K562 (cell line): ENCODE data around the gene RHOT1. TPM values are rescaled to one million over a fixed set of nuclear protein-coding genes. Genes with fewer than 3 reads are reported as not detected.

Experiments
- BCL6 ChIP-seq: fragments of 250-450 bp; sonication (Bioruptor Pico); IDR thresholded peaks from 2 replicates; pipeline ENCODE4 v1.4.0; 2020
- CTBP1 ChIP-seq: fragments of 450-650 bp; IDR thresholded peaks from 2 replicates; pipeline ENCODE4 v1.6.1; 2016; ENCODE audit warnings: borderline replicate concordance
- EHMT2 ChIP-seq: fragments of 450-650 bp; IDR thresholded peaks from 2 replicates; pipeline ENCODE4 v1.6.1; 2018; ENCODE audit warnings: antibody characterized with exemption
- EP300 ChIP-seq: IDR thresholded peaks from 2 replicates; pipeline ENCODE4 v1.6.1; 2012; ENCODE audit warnings: low read length, improper control_type of control experiment
- ETV1 ChIP-seq: fragments of 450-650 bp; conservative IDR thresholded peaks from 2 replicates; pipeline ENCODE4 v1.6.1; 2016; ENCODE audit warnings: missing genetic modification characterization, control low read depth, low read depth, missing compliant biosample characterization
- HCFC1 ChIP-seq: IDR thresholded peaks from 2 replicates; pipeline ENCODE4 v1.6.1; 2012; ENCODE audit warnings: low read depth, low read length, improper control_type of control experiment
- HDAC2 ChIP-seq: fragments of 450-650 bp; IDR thresholded peaks from 2 replicates; pipeline ENCODE4 v1.6.1; 2016; ENCODE audit warnings: mild to moderate bottlenecking
- HIVEP1 ChIP-seq: fragments of 250-450 bp; sonication (Bioruptor Pico); IDR thresholded peaks from 2 replicates; pipeline ENCODE4 v1.4.0; 2020; ENCODE audit warnings: mild to moderate bottlenecking
- MEIS2 ChIP-seq: fragments of 450-650 bp; IDR thresholded peaks from 2 replicates; pipeline ENCODE4 v1.6.1; 2014; ENCODE audit warnings: mild to moderate bottlenecking; ENCODE audit not compliant: partially characterized antibody
- NR4A1 ChIP-seq, 2 experiments: fragments of 250-450 bp in 1 of 2; fragments of 450-650 bp in 1 of 2; sonication (Bioruptor Pico) in 1 of 2; IDR thresholded peaks; 2 replicates each; pipeline versions ENCODE4 v1.4.0 to v1.6.1; 2016 to 2020; ENCODE audit warnings: mild to moderate bottlenecking in 2 of 2, missing compliant biosample characterization in 1 of 2, missing genetic modification characterization in 1 of 2, moderate library complexity in 1 of 2
- POLR2G ChIP-seq: fragments of 200-400 bp; formaldehyde crosslinking; IDR thresholded peaks from 2 replicates; pipeline ENCODE4 v1.6.1; 2017; ENCODE audit warnings: low read depth, mild to moderate bottlenecking, antibody characterized with exemption, low read length, moderate library complexity
- RAD21 ChIP-seq, 2 experiments: fragments of 250-450 bp in 1 of 2; fragments of 450-650 bp in 1 of 2; sonication (Bioruptor Pico) in 1 of 2; formaldehyde crosslinking in 1 of 2; IDR thresholded peaks in 1 of 2; conservative IDR thresholded peaks in 1 of 2; 2 replicates each; pipeline versions ENCODE4 v1.4.0 to v1.8.0; 2020 to 2022; ENCODE audit warnings: mild to moderate bottlenecking in 2 of 2, moderate library complexity in 1 of 2
- SMAD4 ChIP-seq: fragments of 250-450 bp; sonication (Bioruptor Pico); conservative IDR thresholded peaks from 2 replicates; pipeline ENCODE4 v1.8.0; 2021; ENCODE audit warnings: inconsistent platforms, mild to moderate bottlenecking, moderate library complexity
- TCF7 ChIP-seq: sonication (generic); IDR thresholded peaks from 2 replicates; pipeline ENCODE4 v1.6.1; 2016; ENCODE audit warnings: antibody characterized with exemption, borderline replicate concordance
- ZNF408 ChIP-seq: fragments of 250-450 bp; sonication (Bioruptor Pico); IDR thresholded peaks from 2 replicates; pipeline ENCODE4 v1.4.0; 2020; ENCODE audit warnings: low read depth, mild to moderate bottlenecking, moderate library complexity
- ZNF449 ChIP-seq: fragments of 250-450 bp; sonication (Bioruptor Pico); IDR thresholded peaks from 2 replicates; pipeline ENCODE4 v1.8.0; 2022; ENCODE audit warnings: moderate library complexity, mild to moderate bottlenecking, inconsistent platforms
- ZNF518B ChIP-seq: fragments of 250-450 bp; sonication (Bioruptor Pico); IDR thresholded peaks from 2 replicates; pipeline ENCODE4 v1.5.0; 2021; ENCODE audit warnings: mild to moderate bottlenecking, moderate library complexity
- ZNF717 ChIP-seq: fragments of 250-450 bp; sonication (Bioruptor Pico); IDR thresholded peaks from 2 replicates; pipeline ENCODE4 v1.5.0; 2021
- polyA plus RNA-seq, 8 experiments: library from polyadenylated mRNA; depleted of rRNA in 4 of 8; stranded (reverse) in 5 of 8; unstranded in 3 of 8; fragments of >200 nt; fragmentation: Nextera tagmentation in 2 of 8; fragmentation: Illumina TruSeq in 1 of 8; extraction: Ambion mirVana in 2 of 8; extraction: Trizol in 1 of 8; gene quantifications; 2 replicates each; pipeline versions ENCODE4 v1.2.1 to v1.2.3, GENCODE V29; 2011 to 2014; ENCODE audit warnings: inconsistent platforms in 1 of 8, missing spikeins in 1 of 8
- total RNA-seq, 7 experiments: library from RNA; depleted of rRNA in 6 of 7; stranded (reverse); fragments of >200 nt in 6 of 7; fragmentation: Illumina TruSeq in 2 of 7; extraction: Trizol in 2 of 7; gene quantifications; 2 replicates each; pipeline versions ENCODE4 v1.2.1 to v1.2.3, GENCODE V29; 2011 to 2021; ENCODE audit warnings: low replicate concordance in 1 of 7
- TF ChIP-seq, protein P1 (sequence below): conservative IDR thresholded peaks from 2 replicates; pipeline ENCODE4 v1.6.1; 2011; ENCODE audit warnings: low read depth, mild to moderate bottlenecking, low read length; ENCODE audit not compliant: control insufficient read depth
- TF ChIP-seq, protein P2 (sequence below): IDR thresholded peaks from 2 replicates; pipeline ENCODE4 v1.6.1; 2011; ENCODE audit warnings: borderline replicate concordance, low read depth, mild to moderate bottlenecking, moderate library complexity, low read length; ENCODE audit not compliant: insufficient read depth, poor library complexity, severe bottlenecking

RHOT1 gene
- total and polyA plus RNA-seq, 9 of the 15 experiments (the other 6 are each of a cell fraction or from before 2014, with no cell fraction given): 23.0 to 101 (median 32.2) TPM

DNA sequence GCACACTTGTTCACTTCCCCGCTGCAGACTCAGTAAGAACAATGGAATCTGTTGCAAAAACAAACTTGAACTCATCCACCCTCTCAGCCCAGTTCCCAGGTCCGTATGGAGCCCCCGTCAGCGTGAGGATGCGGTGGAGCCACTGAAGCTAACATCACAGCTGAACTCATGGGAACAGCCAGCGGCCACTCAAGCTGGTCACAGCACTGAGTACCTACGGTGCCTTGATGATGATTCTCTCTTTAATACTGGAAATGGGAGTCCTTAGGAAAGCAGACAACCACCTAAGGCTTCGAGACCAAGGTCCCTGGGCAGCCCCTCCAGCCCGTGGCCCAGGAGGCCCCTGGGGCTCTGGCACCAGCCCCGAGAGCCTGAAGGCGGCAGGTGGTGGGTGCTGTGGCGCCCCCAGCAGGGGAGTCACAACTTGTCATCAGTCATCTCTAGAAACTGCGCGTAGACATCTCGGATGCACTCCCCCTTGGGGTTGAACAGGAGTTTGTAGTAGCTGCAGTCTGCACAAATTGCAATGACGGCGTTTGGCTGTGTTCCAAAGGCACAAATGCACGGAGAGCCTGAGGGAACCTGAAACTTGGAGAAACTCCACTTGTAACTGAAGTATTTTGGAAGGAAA is 31.0 kb upstream of the RHOT1 start (continued):
- TF ChIP-seq BCL6 (CRISPR knock-in tag) (no peak), RAD21 (CRISPR knock-in tag; conservative IDR thresholded peaks at IDR 0.05 in 1 of 2, IDR thresholded peaks at IDR 0.05 in 1 of 2) (peak; percentile 25 to 49; a peak in 3 of 4 replicates), HIVEP1 (CRISPR knock-in tag) (no peak), ZNF449 (CRISPR knock-in tag) (no peak), MEIS2 (peak; percentile 91), TCF7 (no peak), SMAD4 (CRISPR knock-in tag) (peak; percentile 72), HDAC2 (0 out of 2 replicates have a peak, but pooled peaks have one; percentile 54), NR4A1 (CRISPR knock-in tag; IDR thresholded peaks at IDR 0.05) (no peak), NR4A1 (tag; IDR thresholded peaks at IDR 0.05) (no peak), ZNF408 (CRISPR knock-in tag) (no peak), ETV1 (tag) (no peak), HCFC1 (peak; percentile 49), POLR2G (peak; percentile 56; the same call in 1 of the 2 replicates), EHMT2 (peak; percentile 60; the same call in 1 of the 2 replicates), ZNF717 (CRISPR knock-in tag) (no peak), CTBP1 (peak; percentile 91), EP300 (0 out of 2 replicates have a peak, but pooled peaks have one; percentile 4), ZNF518B (CRISPR knock-in tag) (no peak)
- TF ChIP-seq, protein P1, sequence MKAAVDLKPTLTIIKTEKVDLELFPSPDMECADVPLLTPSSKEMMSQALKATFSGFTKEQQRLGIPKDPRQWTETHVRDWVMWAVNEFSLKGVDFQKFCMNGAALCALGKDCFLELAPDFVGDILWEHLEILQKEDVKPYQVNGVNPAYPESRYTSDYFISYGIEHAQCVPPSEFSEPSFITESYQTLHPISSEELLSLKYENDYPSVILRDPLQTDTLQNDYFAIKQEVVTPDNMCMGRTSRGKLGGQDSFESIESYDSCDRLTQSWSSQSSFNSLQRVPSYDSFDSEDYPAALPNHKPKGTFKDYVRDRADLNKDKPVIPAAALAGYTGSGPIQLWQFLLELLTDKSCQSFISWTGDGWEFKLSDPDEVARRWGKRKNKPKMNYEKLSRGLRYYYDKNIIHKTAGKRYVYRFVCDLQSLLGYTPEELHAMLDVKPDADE: no peak
- TF ChIP-seq, protein P2, sequence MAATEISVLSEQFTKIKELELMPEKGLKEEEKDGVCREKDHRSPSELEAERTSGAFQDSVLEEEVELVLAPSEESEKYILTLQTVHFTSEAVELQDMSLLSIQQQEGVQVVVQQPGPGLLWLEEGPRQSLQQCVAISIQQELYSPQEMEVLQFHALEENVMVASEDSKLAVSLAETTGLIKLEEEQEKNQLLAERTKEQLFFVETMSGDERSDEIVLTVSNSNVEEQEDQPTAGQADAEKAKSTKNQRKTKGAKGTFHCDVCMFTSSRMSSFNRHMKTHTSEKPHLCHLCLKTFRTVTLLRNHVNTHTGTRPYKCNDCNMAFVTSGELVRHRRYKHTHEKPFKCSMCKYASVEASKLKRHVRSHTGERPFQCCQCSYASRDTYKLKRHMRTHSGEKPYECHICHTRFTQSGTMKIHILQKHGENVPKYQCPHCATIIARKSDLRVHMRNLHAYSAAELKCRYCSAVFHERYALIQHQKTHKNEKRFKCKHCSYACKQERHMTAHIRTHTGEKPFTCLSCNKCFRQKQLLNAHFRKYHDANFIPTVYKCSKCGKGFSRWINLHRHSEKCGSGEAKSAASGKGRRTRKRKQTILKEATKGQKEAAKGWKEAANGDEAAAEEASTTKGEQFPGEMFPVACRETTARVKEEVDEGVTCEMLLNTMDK: peak; percentile 99
